ENCODE results near the gene IRAK3. TPM values are rescaled to one million over a fixed set of nuclear protein-coding genes. Genes with fewer than 3 reads are reported as not detected.
"Not testable (repeated sequence)": the region's sequence is repeated elsewhere in the genome, so short reads cannot be mapped to it uniquely, and the experiment has no call there.

Gene IRAK3
- total and polyA plus RNA-seq, 5 experiments from 2014 or later, result 0.03 to 0.26 (median 0.10) TPM; not detected in 1

DNA sequence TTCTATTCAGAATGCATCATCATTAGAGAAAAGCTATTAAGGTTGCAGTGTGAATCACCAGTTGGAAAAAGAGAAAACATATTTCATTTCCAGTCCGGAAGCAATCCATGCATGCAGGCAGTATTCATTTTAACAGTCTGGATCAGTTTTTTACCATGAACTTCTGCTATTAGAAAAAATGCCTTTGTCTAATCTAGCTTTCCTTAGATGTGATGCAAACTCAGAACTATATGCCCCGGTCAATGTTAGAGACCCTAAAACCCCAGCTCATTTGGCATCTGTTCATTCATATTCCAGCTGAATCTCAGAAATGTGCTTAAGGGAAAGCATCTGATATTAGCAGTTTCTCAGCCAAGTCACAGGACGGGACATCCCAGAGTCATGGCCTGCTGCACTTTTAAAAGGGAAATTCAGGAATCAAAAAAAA, 8.5 kb downstream of the IRAK3 start:
- DNase-seq (no peak), ATAC-seq (no peak)
- POLR2A ChIA-PET, result no interaction called here
- Mint-ChIP-seq H3K27me3 (peaks cover 15 to 44% (median 21%) of the 10 kb centered on the region in 5 donors), H3K36me3 (peaks cover 0 to 5% (median 0%) of the 10 kb centered on the region in 3 donors), H3K27ac (no peak overlapping the region), H3K9me3 (peaks cover 0 to 7% (median 4%) of the 10 kb centered on the region in 9 donors), H3K4me1 (peaks cover 0 to 26% (median 0%) of the 10 kb centered on the region in 4 donors), H3K4me3 (no peak overlapping the region)

DNA sequence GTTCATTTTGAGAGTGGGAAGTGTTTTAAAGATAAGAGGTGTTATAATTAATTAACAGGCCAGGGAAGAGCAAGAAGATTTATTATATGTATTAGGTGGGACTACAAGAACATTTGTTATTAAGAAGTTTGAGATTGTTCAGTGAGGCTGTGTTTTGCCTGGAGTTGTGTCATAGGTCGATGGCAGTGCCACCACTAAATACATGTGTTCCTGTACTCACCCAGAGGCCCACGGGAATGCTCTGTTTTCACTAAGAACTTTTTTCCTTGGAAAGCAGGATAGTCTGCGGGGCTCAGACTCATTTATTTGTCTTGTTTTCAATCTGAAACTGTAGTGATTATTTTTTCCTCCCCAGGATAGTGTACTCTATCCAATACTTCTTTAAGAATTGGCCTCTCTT, 10.1 kb downstream of the IRAK3 start:
- ATAC-seq, result no peak
- POLR2A ChIA-PET, result no interaction called here
- Mint-ChIP-seq H3K36me3 (peaks cover 0 to 5% (median 0%) of the 10 kb centered on the region in 3 donors), H3K27ac (no peak overlapping the region), H3K4me3 (no peak overlapping the region), H3K4me1 (peaks cover 0 to 25% (median 0%) of the 10 kb centered on the region in 4 donors), H3K9me3 (peaks cover 0 to 7% (median 4%) of the 10 kb centered on the region in 9 donors), H3K27me3 (peaks cover 14 to 38% (median 18%) of the 10 kb centered on the region in 5 donors)
- DNase-seq, result no peak

DNA sequence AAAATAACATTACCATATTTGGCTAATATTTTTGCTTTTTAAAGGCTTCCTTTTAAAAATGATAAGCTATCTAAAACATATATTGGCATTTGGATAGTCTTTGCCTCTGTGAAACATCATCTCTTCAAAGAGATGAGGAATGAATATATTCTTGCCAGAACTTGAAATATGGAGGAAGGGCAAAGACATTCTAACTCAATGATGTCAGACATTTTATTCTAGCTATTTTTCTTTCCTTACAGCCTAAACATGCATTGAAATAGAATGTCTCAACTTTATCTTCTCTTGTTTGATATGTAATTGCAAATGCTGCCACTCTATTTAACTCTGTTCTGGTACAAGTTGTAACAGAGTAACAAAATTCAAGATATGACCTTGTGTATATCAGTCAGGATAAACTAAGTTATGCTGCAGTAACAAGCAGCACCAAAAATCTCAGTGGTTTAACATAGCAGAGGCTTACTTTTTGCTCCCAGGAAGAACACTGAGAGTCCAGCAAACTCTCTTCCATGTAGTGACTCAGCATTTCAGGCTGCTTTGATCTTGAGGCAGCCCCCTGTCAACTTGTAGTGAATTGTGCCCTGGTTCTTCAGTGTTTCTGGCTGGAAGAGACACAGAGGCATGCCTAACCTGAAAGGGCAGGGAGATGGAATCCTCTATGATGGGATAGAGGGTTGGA, 11.0 kb downstream of the IRAK3 start:
- POLR2A ChIA-PET, result interaction anchor here (0.6 kb wide), 1 partner anchor 30 kb away, joined by 6 read pairs; no protein-coding TSS in a partner anchor
- H3K27me3 Mint-ChIP-seq, result peaks cover 9 to 30% (median 13%) of the 10 kb centered on the region in 5 donors

DNA sequence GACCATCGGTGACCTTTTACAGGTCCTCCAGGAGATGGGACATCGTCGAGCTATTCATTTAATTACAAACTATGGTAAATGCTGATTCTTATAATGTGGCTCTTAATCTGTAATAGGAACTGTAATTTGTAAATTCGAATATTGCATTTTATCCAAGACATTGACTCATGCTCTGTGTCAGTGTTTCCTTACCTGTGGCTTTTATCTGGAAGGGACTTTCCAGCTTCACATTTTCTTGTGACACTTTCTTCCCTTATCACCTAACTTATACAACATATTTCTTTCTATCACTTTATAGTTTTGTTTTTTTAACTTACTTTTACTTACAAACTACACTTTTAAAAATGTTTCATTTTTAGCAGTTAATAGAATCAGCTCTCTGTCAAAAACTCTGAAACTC, 14.8 kb downstream of the IRAK3 start:
- Mint-ChIP-seq H3K36me3 (peaks cover 0 to 5% (median 0%) of the 10 kb centered on the region in 3 donors), H3K4me3 (no peak overlapping the region), H3K27ac (no peak overlapping the region), H3K4me1 (peaks cover 0 to 6% (median 1%) of the 10 kb centered on the region in 4 donors), H3K27me3 (peaks cover 3 to 18% (median 8%) of the 10 kb centered on the region in 5 donors), H3K9me3 (peaks cover 0 to 7% (median 4%) of the 10 kb centered on the region in 9 donors)
- POLR2A ChIA-PET, result no interaction called here
- ATAC-seq, result no peak
- no peak for DNase-seq

More for the DNA sequence above, 11.0 kb downstream of the IRAK3 start:
- no peak for DNase-seq
- Mint-ChIP-seq H3K4me3 (no peak overlapping the region), H3K9me3 (peaks cover 0 to 7% (median 4%) of the 10 kb centered on the region in 9 donors), H3K36me3 (peaks cover 0 to 5% (median 0%) of the 10 kb centered on the region in 3 donors), H3K4me1 (peaks cover 0 to 22% (median 1%) of the 10 kb centered on the region in 4 donors), H3K27ac (no peak overlapping the region)
- ATAC-seq, result no peak

DNA sequence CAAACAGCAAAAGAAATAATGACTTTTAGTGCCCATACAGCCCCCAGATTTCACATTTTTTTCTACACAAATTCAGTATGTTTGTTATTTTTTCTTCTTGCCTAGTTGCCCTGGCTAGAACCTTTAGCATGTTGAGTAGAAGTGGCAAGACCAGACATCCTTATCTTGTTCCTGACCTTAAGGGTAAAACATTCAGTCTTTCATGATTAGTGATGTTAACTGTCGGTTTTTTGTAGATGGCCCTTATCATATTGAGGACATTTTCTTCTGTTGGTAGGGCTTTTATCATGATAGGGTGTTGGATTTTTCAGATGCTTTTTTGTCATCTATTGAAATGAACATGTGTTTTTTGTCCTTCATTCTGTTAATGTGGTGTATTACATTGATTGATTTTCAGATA, 17.1 kb downstream of the IRAK3 start:
- no peak for ATAC-seq
- Mint-ChIP-seq H3K27ac (no peak overlapping the region), H3K4me1 (peaks cover 0 to 8% (median 1%) of the 10 kb centered on the region in 4 donors), H3K4me3 (no peak overlapping the region), H3K9me3 (no peaks in the 10 kb centered on the region), H3K36me3 (no peaks in the 10 kb centered on the region), H3K27me3 (peaks cover 6 to 15% (median 9%) of the 10 kb centered on the region in 5 donors)
- no peak for DNase-seq
- POLR2A ChIA-PET, result no interaction called here

DNA sequence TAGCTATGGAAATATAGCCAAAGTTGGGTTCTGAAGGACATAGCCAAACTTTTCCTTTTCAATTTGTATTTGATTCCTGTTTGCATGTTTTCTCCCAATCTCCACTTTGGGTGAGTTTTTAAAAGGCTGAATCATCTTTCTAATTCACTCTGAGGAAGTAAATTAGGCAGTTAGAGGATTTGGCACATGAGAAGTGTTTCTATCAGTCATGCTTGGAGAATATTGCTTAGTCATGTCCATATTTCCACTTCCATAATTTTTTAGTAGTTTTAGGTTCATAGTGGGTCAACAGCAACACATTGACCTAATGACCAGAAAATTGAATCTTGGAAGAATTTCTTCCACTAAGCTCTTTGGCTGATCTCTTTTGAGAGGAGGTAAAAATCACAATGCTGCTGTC, 21.8 kb downstream of the IRAK3 start:
- no peaks in the 10 kb centered on the region for H3K9me3 Mint-ChIP-seq
- H3K27ac Mint-ChIP-seq, result no peak overlapping the region
- POLR2A ChIA-PET, result no interaction called here
- H3K36me3 Mint-ChIP-seq, result no peaks in the 10 kb centered on the region
- H3K4me1 Mint-ChIP-seq, result peaks cover 2 to 17% (median 7%) of the 10 kb centered on the region in 4 donors
- H3K4me3 Mint-ChIP-seq, result no peak overlapping the region
- peaks cover 7 to 34% (median 22%) of the 10 kb centered on the region in 5 donors for H3K27me3 Mint-ChIP-seq
- DNase-seq (no peak), ATAC-seq (no peak)

DNA sequence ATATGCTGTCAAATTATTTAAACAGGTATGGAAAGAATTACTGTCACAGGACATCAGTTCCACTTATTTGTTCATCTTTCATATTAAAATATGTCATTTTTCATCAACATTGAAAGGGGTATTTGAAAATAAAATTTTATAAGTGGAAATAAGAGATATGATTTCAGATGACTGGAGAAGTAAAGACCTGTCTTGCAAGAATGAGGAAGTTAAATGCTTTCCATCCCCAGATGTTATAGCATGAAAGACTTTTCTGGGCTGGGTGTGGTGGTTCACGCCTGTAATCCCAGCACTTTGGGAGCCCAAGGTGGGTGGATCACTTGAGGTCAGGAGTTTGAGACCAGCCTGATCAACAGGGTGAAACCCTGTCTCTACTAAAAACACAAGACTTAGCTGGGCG, 22.6 kb downstream of the IRAK3 start:
- H3K4me3 Mint-ChIP-seq, H3K36me3 Mint-ChIP-seq, H3K27ac Mint-ChIP-seq, ATAC-seq, DNase-seq, H3K9me3 Mint-ChIP-seq: not testable (repeated sequence)
- peaks cover 2 to 17% (median 7%) of the 10 kb centered on the region in 4 donors for H3K4me1 Mint-ChIP-seq
- H3K27me3 Mint-ChIP-seq, result peaks cover 10 to 34% (median 22%) of the 10 kb centered on the region in 5 donors
- POLR2A ChIA-PET, result interaction anchor here (0.7 kb wide), 1 partner anchor 37 kb away, joined by 3 read pairs; no protein-coding TSS in a partner anchor

DNA sequence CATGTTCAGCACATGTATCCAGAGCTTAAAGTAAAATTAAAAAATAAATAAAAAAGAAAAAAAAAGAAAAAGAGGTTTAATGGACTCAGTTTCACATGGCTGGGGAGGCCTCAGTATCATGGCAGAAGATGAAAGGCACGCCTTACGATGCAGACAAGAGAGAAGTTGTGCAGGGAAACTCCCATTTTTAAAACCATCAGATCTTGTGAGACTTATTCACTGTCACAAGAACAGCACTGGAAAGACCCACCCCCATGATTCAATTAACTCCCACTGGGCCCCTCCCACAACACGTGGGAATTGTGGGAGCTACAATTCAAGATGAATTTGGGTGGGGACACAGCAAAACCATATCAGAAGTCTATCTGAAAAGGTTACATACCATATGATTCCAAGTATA, 24.0 kb downstream of the IRAK3 start:
- H3K4me3 Mint-ChIP-seq, DNase-seq, H3K36me3 Mint-ChIP-seq, H3K27ac Mint-ChIP-seq, POLR2A ChIA-PET, H3K9me3 Mint-ChIP-seq, ATAC-seq: not testable (repeated sequence)
- Mint-ChIP-seq H3K4me1 (peaks cover 2 to 27% (median 7%) of the 10 kb centered on the region in 4 donors), H3K27me3 (peaks cover 8 to 28% (median 22%) of the 10 kb centered on the region in 5 donors)

DNA sequence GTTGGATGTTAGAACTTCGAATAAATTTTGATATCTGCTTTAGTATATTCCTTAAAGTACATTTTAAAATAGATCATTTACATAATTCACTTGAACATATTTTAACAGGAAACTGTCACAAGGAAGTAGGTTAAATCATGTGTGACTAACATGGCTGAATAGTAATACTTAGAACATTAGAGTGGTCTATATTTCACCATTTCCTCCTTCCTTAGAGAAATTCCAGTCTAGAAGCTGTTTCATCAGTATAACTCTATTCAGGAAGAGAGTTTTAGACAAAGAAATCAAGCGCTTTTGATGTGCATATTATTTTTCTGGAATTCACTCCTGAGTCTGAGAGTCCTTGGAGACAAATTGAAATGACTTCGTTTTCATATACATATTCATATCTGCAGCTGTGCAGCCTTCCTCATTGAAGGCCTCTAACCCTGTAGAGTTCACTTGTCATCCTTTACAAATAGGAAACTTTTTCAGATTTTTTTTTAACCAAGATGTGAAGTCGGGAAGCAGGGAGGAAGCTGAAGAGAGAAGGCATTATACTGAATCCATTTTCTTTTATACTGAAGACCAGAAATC, 28.4 kb downstream of the IRAK3 start:
- ATAC-seq (no peak), DNase-seq (no peak)
- Mint-ChIP-seq H3K4me3 (no peak overlapping the region), H3K36me3 (peaks cover 0 to 10% (median 0%) of the 10 kb centered on the region in 3 donors), H3K27ac (peak overlapping the region in 1 of 10 donors; percentile 42), H3K9me3 (peaks cover 0 to 24% (median 8%) of the 10 kb centered on the region in 9 donors), H3K27me3 (peaks cover 3 to 14% (median 9%) of the 10 kb centered on the region in 5 donors), H3K4me1 (peaks cover 2 to 13% (median 3%) of the 10 kb centered on the region in 4 donors)
- POLR2A ChIA-PET, result no interaction called here

DNA sequence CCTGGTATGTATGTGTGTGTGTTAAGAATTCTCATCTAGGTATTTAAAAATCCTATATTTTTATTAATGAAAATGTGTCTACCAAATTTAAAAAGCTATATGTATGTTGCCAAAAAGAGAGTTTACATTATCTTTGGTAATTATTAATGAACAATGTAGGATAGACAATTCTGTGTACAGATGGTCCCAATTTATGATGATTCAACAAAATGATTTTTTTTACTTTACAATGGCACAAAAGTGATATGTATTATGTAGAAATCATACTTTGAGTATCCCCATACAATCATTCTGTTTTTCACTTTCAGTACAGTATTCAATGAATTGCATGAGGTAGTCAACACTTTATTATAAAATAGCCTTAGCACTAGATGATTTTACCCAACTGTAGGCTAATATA, 39.4 kb downstream of the IRAK3 start:
- H3K9me3 Mint-ChIP-seq, result peaks cover 0 to 2% (median 0%) of the 10 kb centered on the region in 9 donors
- no peak overlapping the region for H3K27ac Mint-ChIP-seq
- ATAC-seq, result no peak
- peaks cover 0 to 6% (median 3%) of the 10 kb centered on the region in 5 donors for H3K27me3 Mint-ChIP-seq
- H3K4me1 Mint-ChIP-seq, result peaks cover 0 to 8% (median 0%) of the 10 kb centered on the region in 4 donors
- POLR2A ChIA-PET, result no interaction called here
- no peak overlapping the region for H3K4me3 Mint-ChIP-seq
- no peaks in the 10 kb centered on the region for H3K36me3 Mint-ChIP-seq
- no peak for DNase-seq

DNA sequence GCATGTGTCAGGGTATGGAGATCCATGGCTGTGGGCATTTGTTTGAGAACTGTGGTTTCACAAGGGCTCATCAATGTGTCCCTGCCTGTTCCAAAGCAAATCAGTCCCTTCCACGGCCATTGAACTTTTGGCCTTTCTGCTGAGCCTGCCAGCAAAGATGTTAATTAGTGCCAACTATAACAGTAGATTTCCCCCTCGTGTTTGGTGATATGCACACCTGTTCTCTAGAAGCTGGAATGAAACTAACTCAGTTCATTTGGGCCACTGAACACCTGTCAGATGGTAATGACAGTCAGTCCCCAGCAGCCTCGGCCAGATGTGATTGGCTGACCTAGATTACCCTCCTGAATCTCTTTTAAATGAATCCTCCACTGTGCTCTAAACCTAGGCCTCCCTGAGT, 43.2 kb downstream of the IRAK3 start:
- peaks cover 0 to 4% (median 0%) of the 10 kb centered on the region in 9 donors for H3K9me3 Mint-ChIP-seq
- ATAC-seq, result no peak
- no peak for DNase-seq
- H3K4me3 Mint-ChIP-seq, result no peak overlapping the region
- POLR2A ChIA-PET, result no interaction called here
- H3K4me1 Mint-ChIP-seq, result peaks cover 0 to 20% (median 5%) of the 10 kb centered on the region in 4 donors
- no peaks in the 10 kb centered on the region for H3K36me3 Mint-ChIP-seq
- peak overlapping the region in 1 of 10 donors; percentile 5 for H3K27ac Mint-ChIP-seq
- H3K27me3 Mint-ChIP-seq, result peaks cover 9 to 23% (median 12%) of the 10 kb centered on the region in 5 donors

DNA sequence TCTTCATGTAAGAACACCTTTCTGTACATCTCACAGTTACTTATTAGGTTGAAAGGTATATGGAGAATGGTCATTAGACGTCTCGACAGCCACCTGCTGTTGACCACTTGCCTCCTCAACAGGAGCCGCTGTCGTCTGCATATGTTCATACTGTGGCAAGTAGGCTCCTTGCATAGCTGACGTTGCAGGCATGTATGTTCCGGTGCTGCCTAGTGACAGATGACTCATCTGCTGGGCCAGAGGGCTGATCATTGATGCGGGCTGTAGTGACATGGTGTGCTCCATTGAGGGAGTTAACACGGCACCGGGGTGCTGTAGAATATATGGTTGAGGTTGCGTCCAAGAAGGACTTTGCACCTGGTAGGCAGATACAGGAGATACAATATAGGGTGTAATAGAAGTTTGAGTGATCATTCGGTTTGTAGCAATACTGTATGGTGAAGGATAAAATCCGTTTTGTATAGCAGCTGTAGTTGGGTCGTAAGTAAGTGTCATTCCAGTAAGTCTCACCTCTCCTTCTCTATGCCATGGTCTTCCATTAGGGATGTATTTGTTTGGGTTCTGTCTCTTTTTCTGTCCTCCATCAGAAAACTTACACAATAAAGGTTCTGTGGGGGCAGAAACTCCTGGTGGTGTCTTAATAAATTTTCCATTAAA, 45.2 kb downstream of the IRAK3 start:
- H3K36me3 Mint-ChIP-seq, H3K27ac Mint-ChIP-seq, POLR2A ChIA-PET, H3K9me3 Mint-ChIP-seq: not testable (repeated sequence)
- peaks cover 0 to 23% (median 5%) of the 10 kb centered on the region in 4 donors for H3K4me1 Mint-ChIP-seq
- peaks cover 14 to 34% (median 25%) of the 10 kb centered on the region in 5 donors for H3K27me3 Mint-ChIP-seq
- peak overlapping the region in 8 of 10 donors; percentile 42 to 86 (median 60) for H3K4me3 Mint-ChIP-seq
- ATAC-seq, result peak; percentile 29 to 45
- peak in 3 of 10 donors; percentile 5 to 23 (median 19) for DNase-seq

Measured in naive thymus-derived CD8-positive, alpha-beta T cell (primary cell).